ENCODE measurements around the gene RNGTT.
"Not testable (repeated sequence)": the region's sequence is repeated elsewhere in the genome, so short reads cannot be mapped to it uniquely, and the experiment has no call there.

RNGTT gene

DNA sequence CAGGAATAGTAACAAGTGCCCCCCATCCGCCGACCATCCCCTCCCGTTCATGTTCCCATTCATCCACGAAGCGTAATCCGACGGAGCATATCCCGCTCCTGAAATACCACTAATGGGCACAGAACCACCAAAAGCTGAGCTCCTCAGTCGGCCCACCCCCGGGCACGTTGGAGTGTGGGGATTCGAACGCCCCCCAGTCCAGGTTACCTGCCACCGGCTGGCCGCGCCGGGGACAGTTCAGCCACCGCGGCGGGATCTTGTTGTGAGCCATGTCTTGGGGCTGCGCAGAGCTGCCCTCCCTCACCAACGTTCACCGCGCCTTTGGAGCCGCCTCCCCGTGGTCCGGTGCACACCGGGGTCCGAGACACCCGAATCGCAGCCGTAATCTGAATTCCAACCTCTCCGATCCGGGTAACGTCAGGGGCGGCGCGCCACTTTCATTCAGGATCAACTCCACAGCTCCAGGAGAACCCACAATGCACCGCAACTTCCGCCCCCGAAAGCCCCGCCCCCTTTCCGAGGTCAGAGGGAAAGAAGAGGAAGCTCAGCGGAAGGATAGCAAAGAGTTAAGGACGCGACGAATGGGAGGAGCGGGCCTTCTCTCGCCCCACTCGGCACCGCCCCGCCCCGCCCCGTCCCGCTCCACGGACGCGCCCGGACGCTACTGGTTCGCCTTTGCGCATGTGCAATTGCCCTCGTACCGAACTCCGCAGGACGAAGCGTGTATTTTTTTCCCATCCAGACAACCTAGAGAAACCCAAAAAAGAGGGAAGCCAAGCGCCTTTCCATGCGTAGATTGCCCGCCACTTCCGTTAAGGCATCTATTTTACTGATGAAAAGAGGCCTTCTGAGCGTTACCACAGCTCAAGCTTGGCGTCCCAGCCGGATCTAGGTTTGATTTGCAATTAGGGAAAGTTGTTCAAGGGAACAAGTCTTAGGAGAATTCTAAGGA is at the start of gene RNGTT:
Gene RNGTT, minus strand, starts transcription at position 480 of the 952 bp plus-strand sequence. Its CDS starts 209 bp downstream, at position 271.
- DNase-seq (ENCODE audit: low read depth in 2 of 3, low spot score in 2 of 3) = peak; percentile 92 to 94 (median 94)

DNA sequence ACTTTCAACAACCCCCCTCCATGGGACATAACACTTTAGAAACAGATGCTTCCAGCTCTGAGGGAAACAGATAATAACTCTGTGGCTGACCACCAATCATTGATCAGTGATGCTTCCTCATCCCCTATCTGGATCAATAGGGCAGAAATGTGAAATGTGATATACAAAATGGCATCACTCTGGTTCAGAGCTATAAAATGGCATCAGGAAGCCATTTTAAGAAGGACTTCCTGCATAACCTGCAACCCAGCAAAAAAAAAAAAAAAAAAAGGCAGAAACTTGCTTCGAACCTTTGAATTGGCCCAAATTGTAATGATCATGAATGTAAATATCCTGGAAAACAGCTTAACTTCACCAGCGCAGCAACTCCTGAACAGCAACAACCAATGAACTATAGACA is 48.0 kb upstream of the RNGTT start:
- no peak for DNase-seq (ENCODE audit: low read depth in 2 of 3, low spot score in 2 of 3)

DNA sequence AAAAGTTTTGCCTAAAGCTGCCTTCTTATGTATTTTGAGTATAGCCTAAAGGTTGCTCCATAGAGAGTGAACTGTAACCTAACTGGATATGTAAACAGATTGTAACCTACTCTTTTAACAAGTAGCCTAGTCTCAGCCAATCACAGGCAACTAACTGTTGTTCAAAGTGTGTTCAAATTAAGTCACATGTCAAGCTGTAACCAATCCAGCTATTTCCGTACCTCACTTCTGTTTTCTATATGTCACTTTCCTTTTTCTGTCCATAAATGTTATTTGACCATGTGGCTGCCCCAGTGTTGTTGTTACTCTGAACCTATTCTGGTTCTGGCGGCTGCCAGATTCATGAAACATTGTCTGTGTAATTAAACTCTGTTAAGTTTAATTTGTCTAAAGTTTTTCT is 47.4 kb upstream of the RNGTT start:
- DNase-seq (ENCODE audit: low read depth in 2 of 3, low spot score in 2 of 3) = no peak

DNA sequence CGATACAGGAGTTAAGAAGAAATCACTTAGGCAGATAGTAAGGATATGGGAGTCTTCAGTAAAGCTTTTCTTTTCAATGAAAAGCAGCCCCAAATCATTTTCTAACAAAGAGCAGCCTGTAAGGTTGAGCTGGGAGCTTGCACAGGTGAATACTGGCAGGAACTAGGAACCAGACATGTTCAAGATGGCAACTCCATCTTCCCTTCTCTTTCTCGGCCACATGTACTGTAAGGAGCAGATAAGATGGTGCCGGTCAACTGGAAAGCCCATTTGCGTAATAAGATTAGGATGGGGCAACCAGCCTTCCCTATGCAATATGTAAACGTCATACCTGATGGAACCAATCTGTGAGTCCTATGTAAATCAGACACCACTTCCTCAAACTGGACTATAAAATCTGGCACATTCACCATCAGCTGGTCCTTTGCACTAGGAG is 46.2 kb upstream of the RNGTT start:
- no peak for DNase-seq (ENCODE audit: low read depth in 2 of 3, low spot score in 2 of 3)

DNA sequence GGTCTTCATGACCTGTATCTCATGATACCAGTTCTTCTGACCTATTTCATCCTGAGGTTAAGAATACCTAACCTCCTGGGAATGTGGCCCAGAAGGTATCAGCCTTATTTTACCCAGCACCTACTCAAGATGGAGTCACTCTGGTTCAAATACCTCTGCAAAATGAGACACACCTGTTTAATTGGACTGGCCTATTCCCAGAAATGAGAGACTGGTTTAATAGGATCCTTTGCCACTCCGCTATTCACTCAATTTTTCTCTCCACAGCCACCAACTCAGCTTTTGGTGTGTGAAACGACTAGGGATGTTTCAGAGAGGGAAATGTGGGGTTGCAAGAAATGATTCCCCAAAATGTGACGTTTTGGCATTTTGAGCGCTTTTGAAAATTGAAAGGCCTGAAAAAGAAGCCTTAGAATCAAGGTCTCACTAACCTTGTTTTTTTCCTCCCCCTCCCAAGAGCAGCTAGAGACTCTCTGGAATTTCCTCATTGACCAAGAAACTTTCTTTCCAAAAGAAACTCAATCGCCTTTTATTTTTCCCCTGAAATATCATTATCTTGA is 45.5 kb upstream of the RNGTT start:
- no peak for DNase-seq (ENCODE audit: low read depth in 2 of 3, low spot score in 2 of 3)

DNA sequence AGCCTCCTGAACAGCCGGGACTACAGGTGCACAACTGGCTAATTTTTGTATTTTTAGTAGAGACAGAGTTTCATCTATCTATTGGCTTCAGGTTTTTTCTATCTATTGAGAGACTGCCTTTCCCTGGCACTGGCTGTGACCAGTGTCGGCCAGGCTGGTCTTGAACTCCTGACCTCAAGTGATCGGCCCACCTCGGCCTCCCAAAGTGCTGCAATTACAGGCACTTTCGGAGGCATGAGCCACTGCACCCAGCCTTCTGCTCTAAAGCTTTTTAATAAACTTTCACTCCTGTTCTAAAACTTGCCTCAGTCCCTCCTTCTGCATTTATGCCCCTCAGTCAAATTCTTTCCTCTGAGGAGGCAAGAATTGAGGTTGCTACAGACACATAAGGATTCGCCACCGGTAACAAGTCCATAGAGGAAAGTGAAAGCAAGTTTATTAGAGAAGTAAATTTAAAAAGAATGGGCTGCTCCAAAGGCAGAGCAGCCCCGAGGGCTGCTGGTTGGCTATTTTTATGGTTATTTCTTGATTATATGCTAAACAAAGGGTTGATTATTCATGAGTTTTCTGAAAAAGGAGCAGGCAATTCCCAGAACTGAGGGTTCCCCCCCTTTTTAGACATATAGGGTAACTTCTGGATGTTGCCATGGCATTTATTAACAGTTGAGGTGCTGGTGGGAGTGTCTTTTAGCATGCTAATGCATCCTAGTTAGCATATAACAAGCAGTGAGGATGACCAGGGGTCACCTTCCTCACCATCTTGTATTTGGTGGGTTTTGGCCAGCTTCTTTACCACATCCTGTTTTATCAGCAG is 44.8 kb upstream of the RNGTT start:
- no peak for DNase-seq (ENCODE audit: low read depth in 2 of 3, low spot score in 2 of 3)

DNA sequence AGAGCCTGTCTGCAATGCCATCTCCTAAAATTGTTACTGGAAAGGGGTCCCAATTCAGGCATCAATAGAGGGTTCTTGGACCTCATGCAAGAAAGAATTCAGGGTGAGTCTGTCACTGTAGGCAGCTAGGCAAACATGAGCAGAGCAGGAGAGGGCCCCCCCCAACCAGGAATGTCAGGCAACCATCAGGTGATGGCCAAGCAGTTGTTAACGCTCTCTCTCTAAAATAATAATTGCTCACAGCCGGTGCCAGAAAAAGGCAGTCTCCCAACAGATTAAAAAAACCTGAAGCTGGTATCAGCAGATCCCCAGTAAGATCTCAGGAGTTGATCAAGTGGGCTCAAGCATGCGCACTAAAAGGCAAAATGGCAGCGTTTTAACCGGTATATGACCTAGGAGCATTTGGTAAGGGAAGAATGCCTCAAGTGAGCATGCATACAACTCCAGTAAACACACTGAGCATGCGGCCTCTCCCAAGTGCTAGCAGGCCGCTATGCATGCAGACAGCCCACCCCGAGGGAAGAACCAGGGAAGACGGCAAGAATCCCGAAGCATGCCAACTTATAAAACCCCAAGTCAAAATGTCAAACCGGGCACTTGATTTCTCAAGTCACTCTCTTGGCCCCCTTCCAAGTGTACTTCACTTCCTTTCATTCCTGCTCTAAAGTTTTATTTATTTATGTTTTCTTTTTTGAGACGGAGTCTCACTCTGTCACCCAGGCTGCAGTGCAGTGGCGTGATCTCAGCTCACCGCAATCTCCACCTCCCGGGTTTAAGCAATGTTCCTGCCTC is 44.0 kb upstream of the RNGTT start:
- no peak for DNase-seq (ENCODE audit: low read depth in 2 of 3, low spot score in 2 of 3)

DNA sequence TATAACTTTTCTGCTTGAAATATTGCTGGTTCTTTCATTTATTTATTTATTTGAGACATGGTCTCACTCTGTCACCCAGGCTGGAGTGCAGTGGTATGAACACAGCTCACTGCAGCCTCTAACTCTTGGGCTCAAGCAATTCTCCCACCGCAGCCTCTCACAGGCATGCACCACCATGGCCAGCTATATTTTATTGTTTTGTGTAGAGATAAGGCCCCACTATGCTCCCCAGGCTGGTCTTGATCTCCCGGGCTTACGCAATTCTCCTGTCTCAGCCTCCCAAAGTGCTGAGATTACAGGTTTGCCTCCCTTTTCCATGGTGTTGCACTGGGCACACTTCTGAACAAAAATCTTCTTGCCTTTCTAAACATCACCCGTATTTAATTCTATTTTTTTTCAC is 39.1 kb upstream of the RNGTT start:
- DNase-seq (ENCODE audit: low read depth in 2 of 3, low spot score in 2 of 3) = no peak

DNA sequence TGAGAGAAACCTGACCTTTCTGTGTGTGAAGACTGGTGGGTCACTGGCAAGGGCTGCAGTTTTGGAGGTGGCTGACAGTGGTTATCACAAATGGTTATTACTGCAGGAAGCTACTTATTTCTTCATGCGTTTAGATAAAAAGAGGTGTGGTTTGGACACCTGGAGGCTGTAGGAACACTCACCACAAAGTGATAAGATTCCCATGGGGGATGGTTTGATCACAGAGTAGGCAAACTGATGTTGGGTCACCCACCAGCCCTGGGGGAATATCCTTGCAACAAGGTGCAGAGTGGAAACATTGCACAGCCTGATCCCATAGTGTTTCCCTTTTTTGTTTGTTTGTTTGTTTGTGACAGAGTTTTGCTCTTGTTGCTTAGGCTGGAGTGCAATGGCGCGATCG is 33.9 kb upstream of the RNGTT start:
- DNase-seq (ENCODE audit: low read depth in 2 of 3, low spot score in 2 of 3) = no peak

DNA sequence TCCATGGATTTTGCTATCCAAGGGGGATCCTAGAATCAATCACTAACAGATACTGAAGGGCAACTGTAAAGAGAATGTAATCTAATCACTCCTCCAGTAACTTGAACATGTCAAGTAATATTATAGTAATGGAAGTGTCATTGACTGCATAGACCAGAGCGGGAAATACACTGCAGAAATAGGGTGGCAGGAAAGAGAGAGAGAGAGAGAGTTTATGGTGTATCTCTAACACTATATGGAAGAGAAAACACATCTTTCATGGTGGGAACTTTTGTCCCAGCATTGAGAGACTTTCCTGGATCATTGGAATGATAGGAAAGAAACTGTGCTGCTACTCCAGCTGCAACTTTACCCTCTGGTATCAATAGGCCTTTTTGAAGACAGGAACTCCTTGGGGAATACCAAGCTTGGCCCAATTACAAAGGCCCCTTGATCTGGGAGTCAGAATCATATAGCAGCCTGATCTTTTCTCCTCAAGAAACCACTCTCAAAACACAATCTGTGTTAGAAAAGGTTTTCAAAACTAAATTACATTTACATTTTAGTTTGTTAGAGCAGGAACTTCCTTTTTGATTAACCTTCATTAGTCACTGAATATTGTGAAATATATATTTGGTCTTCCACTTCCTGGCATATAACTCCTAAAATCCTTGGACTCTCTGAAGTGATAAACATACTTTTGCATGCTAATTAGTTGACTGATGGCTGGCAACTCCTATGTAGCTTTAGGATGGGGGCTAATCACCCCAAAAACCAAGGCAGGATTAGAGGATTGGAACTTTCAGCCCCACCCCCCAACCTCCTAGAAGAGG is 29.5 kb upstream of the RNGTT start:
- DNase-seq (ENCODE audit: low read depth in 2 of 3, low spot score in 2 of 3) = no peak

DNA sequence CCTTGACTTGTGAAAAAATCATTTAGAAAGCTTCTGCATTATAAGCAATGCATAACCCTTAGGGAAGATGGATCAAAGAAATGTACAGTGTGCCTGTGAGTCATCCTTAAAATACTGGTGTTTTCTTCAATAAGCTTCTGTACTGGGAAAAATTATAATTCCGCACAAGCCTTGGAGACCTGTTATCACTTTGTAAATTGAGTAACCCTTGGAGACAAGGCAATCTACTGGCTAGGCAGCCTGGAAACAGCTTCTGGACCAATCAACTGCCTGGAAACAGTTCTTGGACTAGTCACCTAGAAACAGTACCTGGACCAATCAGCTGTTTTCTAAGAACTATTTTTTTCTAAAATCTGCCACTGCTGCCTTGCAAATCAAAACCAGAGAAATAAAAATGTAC is 25.8 kb upstream of the RNGTT start:
- DNase-seq (ENCODE audit: low read depth in 2 of 3, low spot score in 2 of 3) = no peak

DNA sequence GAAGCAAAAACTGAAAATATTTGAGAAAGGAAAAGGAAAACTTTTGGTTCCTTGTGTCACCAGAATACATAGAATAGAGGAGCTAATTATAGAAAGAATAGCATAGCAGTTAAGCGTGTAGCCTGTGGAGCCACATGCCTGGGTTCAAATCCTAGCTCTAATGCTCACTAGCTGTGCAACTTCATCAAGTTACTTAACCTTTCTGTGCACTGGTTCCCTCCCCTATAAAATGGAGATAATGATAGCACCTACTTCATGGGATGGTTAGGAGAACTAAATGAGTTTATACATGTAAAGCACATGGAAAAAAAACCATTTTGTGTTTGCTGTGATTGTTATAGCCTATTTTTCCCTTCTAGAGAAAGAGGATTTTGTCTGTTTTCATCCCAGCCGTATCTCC is 24.5 kb upstream of the RNGTT start:
- no peak for DNase-seq (ENCODE audit: low read depth in 2 of 3, low spot score in 2 of 3)

DNA sequence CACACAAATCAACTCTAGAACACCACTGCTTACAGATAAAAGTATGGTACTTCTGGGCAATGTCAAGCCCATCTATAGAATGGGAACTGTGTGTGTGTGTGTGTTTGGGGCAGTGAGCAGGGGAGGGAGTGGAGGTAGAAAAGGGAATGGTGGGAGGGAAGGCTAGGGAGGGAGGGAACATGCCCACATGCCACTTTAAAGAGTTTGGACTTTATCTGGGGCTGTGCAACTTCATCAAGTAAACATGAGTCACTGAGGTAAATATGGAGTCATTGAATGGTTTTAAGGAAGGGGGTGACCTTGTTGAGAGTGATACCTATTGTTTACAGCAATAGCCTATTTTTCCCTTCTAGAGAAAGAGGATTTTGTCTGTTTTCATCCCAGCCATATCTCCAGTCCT is 22.5 kb upstream of the RNGTT start:
- no peak for DNase-seq (ENCODE audit: low read depth in 2 of 3, low spot score in 2 of 3)

DNA sequence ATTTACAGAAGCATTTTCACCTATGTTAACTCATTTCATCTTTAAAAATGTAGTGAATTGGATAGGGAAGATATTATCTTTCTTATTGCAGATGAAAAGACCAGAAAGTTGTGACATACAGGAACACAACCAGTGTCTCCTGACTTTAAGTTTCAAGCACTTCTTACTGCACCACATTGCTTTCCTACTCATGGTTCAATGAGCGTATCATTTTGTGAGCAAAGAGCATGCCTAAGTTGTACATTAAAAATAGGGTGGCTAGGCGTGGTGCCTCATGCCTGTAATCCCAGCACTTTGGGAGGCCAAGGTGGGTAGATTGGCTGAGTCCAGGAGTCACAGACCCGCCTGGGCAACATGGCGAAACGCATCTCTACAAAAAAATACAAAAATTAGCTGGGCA is 21.2 kb upstream of the RNGTT start:
- DNase-seq (ENCODE audit: low read depth in 2 of 3, low spot score in 2 of 3) = no peak

DNA sequence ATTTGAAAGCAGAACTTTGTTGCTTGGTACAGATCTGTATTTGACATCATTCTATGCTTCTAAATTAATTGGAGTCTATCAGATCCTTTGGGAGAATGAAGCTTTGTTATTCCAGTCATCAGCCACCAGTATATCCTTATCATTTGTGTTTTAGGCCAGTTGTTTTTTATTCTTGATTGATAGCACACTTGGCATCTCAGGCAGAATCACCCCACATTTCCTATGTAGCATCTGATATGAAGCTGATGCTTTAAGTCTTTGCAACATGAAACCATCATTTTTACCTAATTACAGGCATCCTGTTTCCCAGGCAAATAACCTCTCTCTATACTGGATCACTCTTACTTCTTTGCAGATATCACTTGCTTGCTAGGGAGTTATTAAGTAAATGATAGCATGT is 20.7 kb upstream of the RNGTT start:
- no peak for DNase-seq (ENCODE audit: low read depth in 2 of 3, low spot score in 2 of 3)

DNA sequence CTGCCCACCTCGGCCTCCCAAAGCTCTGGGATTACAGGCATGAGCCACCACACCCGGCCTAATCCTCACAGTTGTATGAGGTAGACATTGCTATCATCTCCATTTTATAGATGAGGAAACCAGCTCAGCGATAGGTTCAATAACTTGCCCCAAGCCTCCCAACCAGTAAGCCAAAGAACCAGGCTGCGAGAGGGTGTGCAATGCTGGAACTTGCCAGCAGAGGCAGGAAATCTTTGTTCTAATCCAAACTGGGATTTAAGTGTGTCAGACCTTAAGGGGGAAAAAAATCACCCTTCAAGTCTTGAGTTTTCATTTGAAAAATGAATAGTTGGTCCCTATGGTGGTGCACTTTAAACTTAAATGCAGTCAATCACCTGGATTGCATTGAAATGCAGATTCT is 20.1 kb upstream of the RNGTT start:
- no peak for DNase-seq (ENCODE audit: low read depth in 2 of 3, low spot score in 2 of 3)

DNA sequence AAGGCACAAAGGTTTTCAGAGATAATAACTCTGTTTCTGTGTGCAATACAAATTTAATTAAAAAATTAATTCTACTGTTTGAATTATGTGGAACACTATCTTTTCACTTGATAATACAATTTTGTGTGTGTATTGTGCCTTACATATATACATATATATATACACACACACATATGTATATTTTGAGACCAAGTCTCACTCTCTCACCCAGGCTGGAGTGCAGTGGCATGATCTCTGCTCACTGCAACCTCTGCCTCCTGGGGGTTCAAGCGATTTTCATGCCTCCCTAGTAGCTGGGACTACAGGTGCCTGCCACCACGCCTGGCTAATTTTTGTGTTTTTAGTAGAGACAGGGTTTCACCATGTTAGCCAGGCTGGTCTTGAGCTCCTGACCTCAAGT is 19.7 kb upstream of the RNGTT start:
- DNase-seq (ENCODE audit: low read depth in 2 of 3, low spot score in 2 of 3) = not testable (repeated sequence)

DNA sequence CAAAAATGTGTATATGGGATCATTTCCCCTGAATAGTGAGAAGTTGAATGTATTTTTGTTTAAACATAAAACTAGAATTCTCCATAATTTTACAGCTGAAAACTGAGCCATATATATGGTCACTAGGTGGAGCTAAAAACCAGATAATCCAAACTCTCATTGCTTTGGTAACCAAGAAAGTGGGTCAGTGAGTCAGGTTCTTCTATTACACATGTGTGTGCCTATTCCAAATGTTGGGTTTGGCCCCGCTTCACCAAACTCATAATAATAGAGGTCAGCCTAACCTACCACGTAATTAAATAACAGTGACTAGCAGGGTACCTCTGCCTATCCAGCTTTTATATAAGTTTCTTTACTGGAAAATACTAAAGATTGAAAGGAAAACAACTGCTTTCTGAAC is 19.3 kb upstream of the RNGTT start:
- no peak for DNase-seq (ENCODE audit: low read depth in 2 of 3, low spot score in 2 of 3)

DNA sequence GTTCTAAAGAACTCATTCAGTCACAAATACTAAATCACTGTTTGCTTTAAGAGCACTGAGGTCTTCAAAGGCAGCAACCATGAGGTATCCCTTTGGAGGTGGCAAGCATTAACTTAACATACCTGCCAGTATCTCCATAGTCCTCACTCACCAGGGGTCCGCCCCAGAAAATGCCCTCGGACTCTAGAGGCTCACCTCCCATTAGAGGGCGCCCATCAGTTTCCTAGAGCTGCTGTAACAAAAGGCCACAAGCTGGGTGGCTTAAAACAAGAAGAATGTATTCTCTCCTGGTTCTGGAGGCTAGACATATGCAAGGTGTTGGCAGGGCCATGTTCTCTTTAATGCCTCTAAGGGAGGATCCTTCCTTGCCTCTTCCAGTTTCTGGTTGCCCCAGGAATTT is 12.0 kb upstream of the RNGTT start:
- no peak for DNase-seq (ENCODE audit: low read depth in 2 of 3, low spot score in 2 of 3)

Measured in activated CD8-positive, alpha-beta memory T cell treated with anti-CD3 and anti-CD28 coated beads for 48 hours (primary cell).